Hematopoietic multipotent progenitor cell treated with erythropoietin and hydrocortisone succinate and interleukin-3 and kit ligand, for 17 days (in vitro differentiated cells): ENCODE measurements around the gene RPEL1.

Source experiments
- DNase-seq: peaks from one replicate; pipeline ENCODE4 v3.0.0-alpha.2; 2015; ENCODE audit warnings: low spot score

RPEL1 gene

DNA sequence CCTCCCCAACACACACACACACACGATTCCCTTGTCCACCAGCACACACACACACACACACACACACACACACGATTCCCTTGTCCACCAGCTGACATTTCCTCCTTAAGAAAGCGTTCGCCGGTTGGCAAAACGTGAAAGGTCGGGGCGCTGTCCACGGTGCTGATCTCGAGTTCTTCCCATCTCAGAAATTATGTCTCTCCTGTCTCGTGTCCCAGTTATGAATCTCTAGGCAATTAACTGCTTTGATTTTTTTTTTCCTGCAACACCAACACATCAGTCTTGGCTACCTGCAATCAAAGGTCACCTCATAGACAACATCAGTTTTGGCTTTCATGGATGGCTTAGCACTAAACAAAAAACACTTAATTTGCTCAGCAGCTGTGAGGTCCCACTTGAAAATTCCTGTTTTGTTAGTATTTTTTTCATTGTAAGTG is 33.2 kb downstream of the RPEL1 start:
- DNase-seq: no peak

DNA sequence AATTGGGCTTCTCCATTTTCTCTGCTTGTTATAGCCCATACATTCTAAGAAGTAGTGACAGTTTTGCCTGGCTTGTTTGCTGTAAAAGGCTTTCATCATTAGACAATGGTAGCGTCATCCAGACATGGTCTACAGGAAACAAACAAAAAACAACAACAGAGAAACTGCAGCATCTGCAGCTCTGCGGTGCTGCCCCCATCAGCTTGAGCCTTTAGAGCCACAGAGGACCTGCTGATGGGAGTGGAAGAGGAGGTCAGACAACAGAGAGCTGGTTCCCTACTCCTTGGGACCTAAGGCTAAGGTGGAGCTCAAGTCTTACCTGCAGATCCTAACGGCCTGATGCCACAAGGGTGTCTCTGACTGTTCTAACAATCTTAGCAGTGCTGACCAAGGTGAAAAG is 34.3 kb downstream of the RPEL1 start:
- DNase-seq: no peak

DNA sequence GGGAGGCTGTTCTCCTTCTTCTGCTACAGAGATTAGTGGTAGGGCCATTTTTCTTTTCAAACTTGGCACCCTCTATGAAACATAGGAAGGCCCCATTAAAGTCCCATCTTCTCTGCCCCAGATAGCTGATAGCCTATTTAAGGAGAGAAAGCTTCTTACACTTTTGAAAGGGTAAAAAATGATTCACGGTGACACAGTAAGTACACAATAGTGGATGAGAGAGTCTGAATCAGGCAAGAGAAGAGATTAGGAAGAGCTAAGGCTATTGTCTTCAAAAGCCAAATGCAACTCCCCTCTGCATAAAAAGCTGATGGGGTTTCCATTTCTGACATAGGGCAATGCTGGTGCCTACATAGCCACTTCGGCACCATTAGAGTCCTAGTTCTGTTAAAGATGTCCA is 34.8 kb downstream of the RPEL1 start:
- DNase-seq: no peak

DNA sequence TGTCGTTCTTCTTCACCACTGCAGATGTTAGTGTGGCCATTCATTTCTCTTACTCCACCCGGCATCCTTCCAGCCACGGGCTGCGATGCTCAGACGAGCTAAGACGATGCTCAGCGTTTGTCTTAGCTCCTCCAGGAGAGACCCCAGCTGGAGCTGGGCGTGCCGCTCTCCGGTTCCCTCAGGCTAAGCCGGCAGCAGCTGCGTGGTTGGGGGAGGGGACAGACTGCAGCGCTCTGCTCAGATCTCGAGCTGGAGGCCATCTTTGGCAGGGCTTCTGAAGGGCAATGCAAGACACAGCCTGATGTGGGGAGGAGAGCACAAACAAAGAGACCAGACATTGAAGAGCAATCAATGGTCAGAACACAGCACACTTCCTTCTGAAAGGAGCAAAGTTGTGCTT is 36.1 kb downstream of the RPEL1 start:
- DNase-seq: no peak

DNA sequence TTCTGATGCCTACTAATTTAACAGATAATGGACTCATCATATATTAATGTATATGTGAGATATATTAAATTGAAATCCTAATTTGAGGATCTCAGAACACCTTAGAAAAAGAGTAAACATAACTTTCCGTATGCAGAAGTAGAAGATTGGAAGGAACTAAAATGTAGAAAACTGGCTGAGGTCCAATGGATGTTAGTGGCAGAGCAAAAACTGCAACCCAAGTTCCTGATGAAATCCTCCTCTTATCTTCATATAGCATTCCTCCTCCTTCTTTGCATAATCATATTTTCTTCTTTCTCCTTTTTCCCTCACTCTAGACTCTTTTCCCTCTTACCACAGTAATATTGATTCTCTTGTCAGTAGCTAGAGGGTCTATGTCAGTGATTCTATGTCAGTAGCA is 37.3 kb downstream of the RPEL1 start:
- DNase-seq: no peak

DNA sequence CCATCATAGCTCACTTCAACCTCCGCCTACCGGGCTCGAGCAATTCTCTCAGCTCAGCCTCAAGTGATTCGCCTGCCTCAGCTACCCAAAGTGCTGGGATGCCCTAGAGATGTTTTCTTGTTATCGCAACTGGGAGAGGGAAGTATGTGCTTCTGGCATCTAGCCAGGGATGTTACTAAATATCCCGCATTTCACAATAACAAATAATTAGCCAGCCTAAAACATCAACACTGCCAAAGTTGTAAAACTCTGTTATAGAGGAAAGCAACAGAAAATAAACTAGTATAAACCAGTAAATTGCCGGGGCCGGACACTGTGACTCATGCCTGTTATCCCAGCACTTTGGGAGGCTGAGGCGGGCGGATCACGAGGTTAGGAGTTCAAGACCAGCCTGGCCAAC is 38.5 kb downstream of the RPEL1 start:
- no peak for DNase-seq

DNA sequence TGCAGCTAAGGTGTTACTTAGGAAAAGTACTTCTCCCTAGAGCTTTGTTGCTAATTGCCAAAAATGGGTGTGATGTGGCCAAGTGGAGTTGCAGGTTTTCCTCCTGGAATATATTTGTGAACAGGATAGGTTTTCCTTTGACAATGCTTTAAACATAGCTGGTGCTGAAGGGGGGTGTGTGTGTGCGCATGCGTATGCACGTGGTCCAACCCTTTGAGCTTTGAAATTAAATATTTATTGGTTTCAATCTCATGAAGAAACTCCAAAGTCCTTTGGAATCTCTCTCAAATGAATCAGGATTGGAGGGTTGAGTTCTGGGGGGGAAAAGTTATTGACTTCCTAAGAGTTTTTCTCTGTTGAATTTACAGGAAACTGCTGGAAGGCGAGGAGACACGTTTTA is 42.3 kb downstream of the RPEL1 start:
- no peak for DNase-seq

DNA sequence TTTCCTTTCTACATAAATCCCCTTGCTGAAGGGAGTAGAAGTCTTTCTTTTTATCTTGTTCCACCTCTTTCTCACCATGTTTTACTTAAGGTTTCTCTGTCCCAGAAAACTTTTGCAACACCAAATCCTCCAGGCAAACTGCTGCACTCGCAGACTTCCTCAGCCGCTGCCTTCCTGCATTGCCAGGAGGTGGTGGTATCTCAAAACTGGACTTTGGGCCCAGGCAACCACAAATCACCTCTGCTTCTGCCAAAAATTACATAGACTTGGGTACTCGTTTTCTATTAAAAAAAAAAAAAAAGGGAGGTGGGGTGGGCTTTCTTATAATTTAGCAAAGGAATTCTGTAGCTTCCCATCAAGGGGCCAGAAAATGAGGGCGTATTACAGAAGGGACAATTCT is 45.9 kb downstream of the RPEL1 start:
- no peak for DNase-seq

DNA sequence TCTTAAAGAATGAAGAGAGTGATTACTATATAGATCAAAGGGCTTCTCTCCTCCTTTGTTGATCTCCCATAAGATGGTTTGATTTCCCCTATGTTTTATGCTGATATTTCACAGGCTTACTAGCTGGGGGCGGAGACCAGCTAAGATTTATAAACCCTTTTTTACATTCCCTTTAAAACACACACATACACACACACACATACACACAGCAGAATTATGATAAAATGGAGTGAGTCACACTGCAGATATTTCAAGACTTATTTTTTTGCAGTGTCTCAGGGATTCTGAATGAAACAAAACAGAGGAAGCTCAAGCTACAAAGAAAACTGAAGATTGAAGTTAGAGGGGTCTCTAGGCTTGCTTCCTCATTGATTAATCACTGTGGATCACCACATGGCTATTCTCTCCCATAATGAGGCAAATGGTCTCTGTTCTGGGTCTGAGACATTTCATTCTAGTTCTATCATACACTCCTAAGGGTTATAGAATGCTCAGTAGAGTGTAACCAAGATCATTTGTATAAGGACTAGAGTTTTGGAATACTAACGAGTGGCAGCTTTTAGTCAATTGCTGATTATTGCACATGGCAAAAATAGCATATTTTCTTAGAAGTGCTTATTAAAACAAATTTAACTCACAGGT is 49.8 kb downstream of the RPEL1 start:
- DNase-seq: no peak
